T47D (cell line): ENCODE results near the gene STK32C.
"Not testable (repeated sequence)": the region's sequence is repeated elsewhere in the genome, so short reads cannot be mapped to it uniquely, and the experiment has no call there.

Source experiments
- DNase-seq, 2 experiments: peaks; one replicate each; pipeline versions ENCODE4 v3.0.0 to v3.0.0-alpha.2; 2011 to 2012; ENCODE audit warnings: low read depth in 1 of 2, low spot score in 1 of 2
- JUND ChIP-seq: IDR thresholded peaks from 2 replicates; pipeline ENCODE4 v1.6.1; 2012; ENCODE audit warnings: low read depth
- in situ Hi-C: cut with HindIII; loops from 2 replicates; pipeline ENCODE4 v1.10.0; 2016; ENCODE audit warnings: low sequenced_read_pairs, low pct_unique_long_range_greater_than_20kb

Gene STK32C

GRCh38 chr10:132307823-132308586 lies at the start of gene STK32C:
TSS of gene STK32C (minus strand) at chr10:132307950. CDS start at chr10:132307833, 117 bp downstream.
- no peak for TF ChIP-seq JUND
- DNase-seq = peak; percentile 88 to 94

GRCh38 chr10:132356621-132357195 lies 49.0 kb upstream of the STK32C start:
- in situ Hi-C loops = no loop called here
- no peak for TF ChIP-seq JUND

More at GRCh38 chr10:132307823-132308586, at the start of gene STK32C:
- in situ Hi-C loops = no loop called here

GRCh38 chr10:132355754-132356153 lies 48.0 kb upstream of the STK32C start:
- no peak for DNase-seq
- TF ChIP-seq JUND = no peak
- in situ Hi-C loops = no loop called here

More at GRCh38 chr10:132356621-132357195, 49.0 kb upstream of the STK32C start:
- no peak for DNase-seq

GRCh38 chr10:132355297-132355696 lies 47.5 kb upstream of the STK32C start:
- in situ Hi-C loops = no loop called here
- DNase-seq = no peak
- no peak for TF ChIP-seq JUND

- in situ Hi-C loops = no loop called here
- no peak for DNase-seq
- TF ChIP-seq JUND = no peak
Observed at GRCh38 chr10:132354356-132355094, 46.8 kb upstream of the STK32C start.

- DNase-seq = no peak
- in situ Hi-C loops = no loop called here
- no peak for TF ChIP-seq JUND
Observed at GRCh38 chr10:132353456-132354355, 46.0 kb upstream of the STK32C start.

- DNase-seq = peak; percentile 55 to 85
- in situ Hi-C loops = not testable (repeated sequence)
Observed at GRCh38 chr10:132352462-132353308, 44.9 kb upstream of the STK32C start.

- TF ChIP-seq JUND = no peak
- in situ Hi-C loops = no loop called here
- no peak for DNase-seq
Observed at GRCh38 chr10:132351611-132352010, 43.9 kb upstream of the STK32C start.

GRCh38 chr10:132350946-132351345 lies 43.2 kb upstream of the STK32C start:
- in situ Hi-C loops = no loop called here
- no peak for TF ChIP-seq JUND
- DNase-seq = no peak

GRCh38 chr10:132350391-132350790 lies 42.6 kb upstream of the STK32C start:
- DNase-seq = no peak
- in situ Hi-C loops = no loop called here
- TF ChIP-seq JUND = no peak

- in situ Hi-C loops = no loop called here
- no peak for DNase-seq
- TF ChIP-seq JUND = no peak
Observed at GRCh38 chr10:132349766-132350165, 42.0 kb upstream of the STK32C start.
